WI38 (cell line): Measurements from ENCODE around the gene EPHB1.

Source experiments
- H3K4me3 ChIP-seq: 2 replicates; pipeline ENCODE4 v1.5.1; 2011; ENCODE audit warnings: low read depth, mild to moderate bottlenecking, control low read depth, low read length
- CTCF ChIP-seq: IDR thresholded peaks from 2 replicates; pipeline ENCODE4 v1.5.1; 2012; ENCODE audit warnings: low read depth, mild to moderate bottlenecking, control low read depth, low read length

EPHB1 gene

GRCh38 chr3:135235541-135235940 lies 440.5 kb downstream of the EPHB1 start:
- H3K4me3 ChIP-seq = no peak overlapping the region
- no peak for TF ChIP-seq CTCF

GRCh38 chr3:135237371-135238143 lies 442.5 kb downstream of the EPHB1 start:
- TF ChIP-seq CTCF = no peak
- H3K4me3 ChIP-seq = no peak overlapping the region

GRCh38 chr3:135238236-135238830 lies 443.3 kb downstream of the EPHB1 start:
- no peak overlapping the region for H3K4me3 ChIP-seq
- TF ChIP-seq CTCF = no peak

GRCh38 chr3:135238871-135239614 lies 444.0 kb downstream of the EPHB1 start:
- H3K4me3 ChIP-seq = no peak overlapping the region
- TF ChIP-seq CTCF = no peak

- TF ChIP-seq CTCF = no peak
- no peak overlapping the region for H3K4me3 ChIP-seq
Measured at GRCh38 chr3:135239615-135239884, 444.5 kb downstream of the EPHB1 start.

- H3K4me3 ChIP-seq = no peak overlapping the region
- TF ChIP-seq CTCF = no peak
Measured at GRCh38 chr3:135240426-135240825, 445.4 kb downstream of the EPHB1 start.

GRCh38 chr3:135242285-135242684 lies 447.2 kb downstream of the EPHB1 start:
- no peak for TF ChIP-seq CTCF

More at GRCh38 chr3:135242285-135242684, 447.2 kb downstream of the EPHB1 start:
- no peak overlapping the region for H3K4me3 ChIP-seq
